HG03039 (cell line): ENCODE results near the gene GLYATL1.

Experiments
- ATAC-seq: cut with Tn5 transposase; IDR thresholded peaks from one replicate; pipeline ENCODE4 v1.9.1; 2021; ENCODE audit warnings: mild to moderate bottlenecking, moderate library complexity; ENCODE audit not compliant: unreplicated experiment

The GLYATL1 gene

GRCh38 chr11:58939277-58939676, at the start of gene GLYATL1:
Gene GLYATL1 (plus strand): TSS chr11:58939488. CDS start chr11:58947088, 7,600 bp downstream.
- ATAC-seq, result no peak

- ATAC-seq, result no peak
These were observed 45.4 kb upstream of the GLYATL1 start for GRCh38 chr11:58893899-58894298.

- no peak for ATAC-seq
These were observed 41.2 kb upstream of the GLYATL1 start for GRCh38 chr11:58898106-58898505.

DNA sequence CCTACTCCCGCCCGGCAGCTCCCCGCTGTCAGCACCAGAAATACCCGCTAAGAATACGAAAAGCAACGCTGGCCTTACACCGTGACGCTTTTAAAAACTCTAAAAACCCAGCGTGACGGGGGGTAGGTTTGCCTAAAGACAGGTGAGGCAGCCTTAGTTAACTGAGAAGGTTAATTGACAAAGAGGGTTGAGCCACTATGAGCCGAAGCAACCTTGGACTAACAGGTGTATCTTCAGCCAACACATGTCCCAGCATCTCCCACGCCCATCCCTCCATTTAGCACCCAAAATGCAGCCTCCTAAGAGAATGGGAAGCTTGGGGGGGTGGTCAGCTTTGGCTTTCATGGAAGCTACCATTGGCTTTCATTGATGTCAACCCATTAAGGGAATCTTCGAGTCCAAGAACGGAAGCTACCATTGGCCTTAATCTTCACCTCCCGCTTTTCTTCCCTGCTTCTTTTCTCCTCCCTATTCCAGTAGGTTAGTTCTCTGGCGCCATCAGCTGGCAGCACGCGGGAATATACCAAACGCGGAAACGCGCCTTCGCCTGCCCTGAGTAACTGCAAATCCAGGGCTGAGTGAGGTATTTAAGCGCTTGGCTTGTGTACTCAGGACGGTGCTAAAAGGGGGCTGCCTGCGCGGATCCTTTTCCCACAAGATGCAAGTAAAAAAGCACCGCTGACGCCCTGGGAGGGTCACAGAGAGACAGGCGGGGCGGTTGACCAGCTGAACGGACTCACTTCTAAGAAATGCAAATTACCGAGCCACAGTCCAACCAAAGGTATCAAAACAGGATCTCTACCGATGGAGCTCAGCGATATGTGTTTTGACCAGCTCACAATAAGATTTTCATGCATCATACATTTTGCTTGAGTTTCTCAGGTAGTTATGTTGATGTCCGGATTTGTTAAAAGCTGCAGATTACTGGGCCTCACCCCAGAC, 38.5 kb upstream of the GLYATL1 start:
- no peak for ATAC-seq

- ATAC-seq, result no peak
These were observed 36.4 kb upstream of the GLYATL1 start for GRCh38 chr11:58902881-58903280.

DNA sequence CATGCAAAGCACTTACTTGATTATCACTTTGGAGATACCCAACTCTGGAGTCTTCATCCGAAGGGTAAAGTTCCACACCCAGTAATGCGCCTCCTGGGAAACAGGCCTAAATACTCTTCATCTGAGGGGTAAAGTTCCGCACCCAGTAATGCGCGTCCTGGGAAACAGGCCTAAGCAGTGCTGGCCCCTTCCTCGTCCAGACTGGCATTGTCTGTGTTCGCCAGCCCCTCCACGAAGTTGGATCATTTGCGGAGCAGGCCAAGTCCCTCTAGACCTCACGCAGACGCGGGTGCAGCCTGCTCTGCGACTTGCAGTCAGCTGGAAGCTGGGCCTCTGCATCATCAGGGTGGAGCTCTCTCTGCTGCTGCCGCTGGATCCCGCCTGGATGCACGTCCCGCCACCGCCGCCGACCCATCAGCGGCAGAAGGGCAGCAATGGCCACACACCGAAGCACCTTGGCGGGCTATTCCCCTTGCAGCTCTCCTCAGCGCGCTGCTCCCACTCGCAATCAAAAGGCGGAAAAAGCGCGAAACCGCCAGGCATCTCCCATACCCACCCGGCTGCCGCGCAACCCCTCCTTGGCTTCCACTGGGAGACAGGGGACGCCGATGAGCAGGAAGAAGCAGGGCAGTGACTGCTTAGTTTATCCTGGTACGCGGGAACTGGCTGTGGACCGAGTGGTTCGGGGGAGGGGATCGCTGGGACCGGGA, 34.1 kb upstream of the GLYATL1 start:
- no peak for ATAC-seq

- no peak for ATAC-seq
These were observed 33.4 kb upstream of the GLYATL1 start for GRCh38 chr11:58905721-58906547.

DNA sequence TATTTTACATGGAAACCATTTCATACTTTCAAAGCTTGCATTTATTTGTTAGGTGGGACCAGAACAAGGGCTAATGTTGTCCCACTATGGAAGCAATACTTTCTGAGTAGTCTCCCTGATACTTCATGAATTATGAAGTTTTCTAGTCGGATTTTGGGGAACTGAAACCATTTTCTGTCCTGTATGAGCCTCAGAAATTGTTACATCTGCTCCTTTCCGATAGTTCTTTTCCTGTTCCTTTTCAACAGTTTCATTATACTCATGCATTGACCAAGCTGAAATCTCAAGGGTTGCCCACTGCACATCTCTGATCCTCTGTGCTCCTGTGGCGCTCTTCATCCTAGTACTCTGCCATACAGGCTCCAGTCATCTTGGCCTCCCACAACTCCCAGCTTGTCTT, 31.5 kb upstream of the GLYATL1 start:
- no peak for ATAC-seq

GRCh38 chr11:58912124-58912523, 27.2 kb upstream of the GLYATL1 start:
- ATAC-seq, result no peak

- no peak for ATAC-seq
These were observed 25.6 kb upstream of the GLYATL1 start for GRCh38 chr11:58913685-58914084.

DNA sequence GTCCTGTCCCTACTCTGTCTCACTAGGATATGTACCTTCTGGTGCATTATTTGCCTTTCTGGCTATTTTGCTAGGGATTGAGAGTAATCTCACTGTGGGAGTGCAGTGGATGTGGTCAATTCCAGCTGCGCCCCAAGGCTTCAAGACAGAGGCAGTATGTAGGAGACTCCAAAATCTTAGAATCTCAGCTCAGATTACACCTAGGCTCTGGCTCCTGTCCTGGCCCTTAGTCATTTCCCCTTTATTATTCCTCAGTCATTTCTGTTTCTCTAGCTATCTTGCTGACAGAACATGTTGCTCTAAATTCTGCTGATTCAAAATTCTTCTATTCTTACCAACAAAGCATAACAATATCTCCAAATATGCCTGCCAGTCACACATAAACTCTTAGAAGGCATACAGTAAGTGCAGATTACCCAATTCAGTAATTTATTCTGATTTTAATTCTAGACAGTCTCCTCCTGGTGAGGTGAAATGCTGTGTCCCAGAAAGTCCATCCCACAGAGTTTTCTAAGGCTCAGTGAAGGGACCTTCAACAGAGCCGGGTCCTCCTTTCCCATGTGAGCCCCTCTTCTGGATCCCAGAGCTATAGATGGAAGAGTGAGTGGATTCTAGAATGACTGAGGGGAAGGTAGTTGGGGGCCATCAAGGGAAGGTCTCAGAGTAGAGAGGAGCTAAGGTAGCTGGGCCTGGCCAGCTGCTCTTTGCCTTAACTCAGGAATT, 24.3 kb upstream of the GLYATL1 start:
- no peak for ATAC-seq

DNA sequence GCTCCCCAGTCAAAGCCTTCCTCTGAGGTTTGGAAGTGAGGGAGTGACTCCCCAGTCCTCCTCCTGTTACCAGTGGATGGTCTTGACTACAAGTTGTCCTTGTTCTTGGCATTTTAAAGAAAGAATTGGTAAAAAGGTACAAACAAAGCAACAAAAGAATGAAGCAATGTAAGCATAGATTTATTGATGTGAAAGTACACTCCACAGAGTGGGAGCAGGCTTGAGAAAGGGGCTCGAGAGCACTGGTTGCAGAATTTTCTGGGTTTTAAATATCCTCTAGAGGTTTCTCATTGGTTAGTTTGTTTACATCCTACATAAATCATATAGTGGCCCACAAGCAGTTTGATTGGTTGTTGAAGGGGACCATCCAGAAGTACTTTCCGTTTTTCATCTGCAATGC, 22.7 kb upstream of the GLYATL1 start:
- ATAC-seq, result no peak

GRCh38 chr11:58917159-58917783, 22.0 kb upstream of the GLYATL1 start:
- ATAC-seq, result no peak

DNA sequence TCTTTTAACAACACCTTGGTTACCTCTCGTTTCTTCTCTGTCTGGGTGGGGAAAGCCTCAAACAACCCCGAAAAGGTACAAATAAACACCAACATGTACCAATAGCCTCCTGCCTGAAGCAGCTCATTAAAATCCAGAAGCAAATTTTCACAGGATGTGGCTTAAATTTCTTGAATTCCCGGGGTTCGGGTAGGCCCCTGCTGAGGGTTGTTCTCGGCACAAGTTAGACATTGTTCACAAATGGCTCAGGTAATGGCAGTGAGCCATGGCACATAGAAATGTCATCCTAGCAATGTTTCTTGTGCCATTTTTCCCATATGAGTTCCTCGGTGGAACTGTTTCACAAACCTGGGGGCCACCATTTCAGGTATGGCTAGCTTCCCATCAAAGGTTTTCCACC, 19.7 kb upstream of the GLYATL1 start:
- ATAC-seq, result no peak

- no peak for ATAC-seq
These were observed 19.3 kb upstream of the GLYATL1 start for GRCh38 chr11:58919980-58920379.

GRCh38 chr11:58921778-58922390, 17.4 kb upstream of the GLYATL1 start:
- no peak for ATAC-seq

DNA sequence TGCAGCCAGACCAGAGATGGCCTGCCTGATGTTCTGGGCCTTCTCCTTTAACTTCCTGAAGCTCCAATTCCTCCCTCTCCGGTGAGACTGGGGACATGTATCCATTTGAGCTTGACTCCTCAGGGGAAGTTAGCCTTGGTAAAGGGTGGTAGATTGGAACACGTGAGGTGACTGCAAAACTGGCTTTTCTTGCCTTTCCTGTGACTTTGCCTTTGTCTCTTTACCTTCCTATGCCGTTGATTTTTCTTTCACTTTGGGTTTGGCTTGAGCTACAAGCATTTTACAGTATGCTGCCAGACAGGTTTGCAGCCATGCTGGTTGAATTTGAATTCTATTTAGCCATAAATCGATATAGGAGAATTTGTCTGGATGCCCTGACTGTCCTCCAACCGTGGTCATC, 16.8 kb upstream of the GLYATL1 start:
- no peak for ATAC-seq

- ATAC-seq, result peak; percentile 74
These were observed 15.9 kb upstream of the GLYATL1 start for GRCh38 chr11:58923300-58923788.

GRCh38 chr11:58924230-58924629, 15.1 kb upstream of the GLYATL1 start:
- no peak for ATAC-seq
